HG02798 (cell line): Measurements from ENCODE around the gene WWC1.
A peak's percentile ranks its signal among the peaks of the same experiment; 100 is the strongest.
"Not testable (repeated sequence)": the region's sequence is repeated elsewhere in the genome, so short reads cannot be mapped to it uniquely, and the experiment has no call there.

ENCODE experiments used
- ATAC-seq: cut with Tn5 transposase; IDR thresholded peaks from one replicate; pipeline ENCODE4 v1.9.1; 2021; ENCODE audit warnings: mild to moderate bottlenecking; ENCODE audit not compliant: unreplicated experiment, poor library complexity

The WWC1 gene

DNA sequence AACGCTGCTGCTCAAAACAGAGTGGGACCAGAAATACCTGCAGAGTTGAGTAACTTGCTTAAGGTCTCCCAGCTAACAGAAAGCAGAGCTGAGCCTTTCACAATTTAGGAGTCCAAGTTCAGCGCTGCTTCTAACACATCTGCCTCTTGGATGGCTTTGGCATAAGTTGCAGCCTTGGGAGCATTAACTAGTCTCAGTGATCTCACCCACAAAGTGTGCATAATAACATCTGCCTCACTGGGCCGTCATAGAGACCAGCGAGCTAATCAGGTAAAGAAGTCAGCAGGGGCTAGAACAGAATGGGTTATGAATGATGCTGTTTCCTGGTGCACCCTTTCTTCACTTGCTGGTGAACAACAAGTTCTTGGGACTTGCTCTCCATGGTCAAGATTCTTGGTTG is 36.5 kb downstream of the WWC1 start:
- no peak for ATAC-seq

- ATAC-seq: peak; percentile 55
Observed at GRCh38 chr5:168328814-168329213, 37.4 kb downstream of the WWC1 start.

GRCh38 chr5:168329302-168329701 is 37.9 kb downstream of the WWC1 start:
- no peak for ATAC-seq

- no peak for ATAC-seq
Observed at GRCh38 chr5:168332042-168332441, 40.6 kb downstream of the WWC1 start.

- no peak for ATAC-seq
Observed at GRCh38 chr5:168334280-168334679, 42.8 kb downstream of the WWC1 start.

DNA sequence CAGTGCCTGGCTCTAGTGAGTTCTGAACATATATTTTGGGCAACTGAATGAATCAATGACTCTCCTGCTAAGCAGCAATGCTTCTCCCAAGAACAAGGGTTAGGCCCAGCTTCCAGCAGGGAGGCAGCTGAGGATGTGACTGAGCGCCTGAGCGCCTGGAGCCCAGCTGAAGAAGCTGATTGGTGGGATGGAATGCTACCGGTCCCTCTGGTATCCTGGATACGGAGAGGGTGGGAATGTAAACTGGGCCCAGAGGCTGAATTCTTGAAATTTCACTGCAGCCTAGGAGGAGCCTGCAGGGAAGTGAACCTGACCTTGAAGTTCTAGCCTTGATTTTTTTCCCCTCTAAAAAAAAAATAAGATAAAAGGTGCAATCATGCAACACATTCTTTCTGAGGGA is 43.2 kb downstream of the WWC1 start:
- ATAC-seq: no peak

DNA sequence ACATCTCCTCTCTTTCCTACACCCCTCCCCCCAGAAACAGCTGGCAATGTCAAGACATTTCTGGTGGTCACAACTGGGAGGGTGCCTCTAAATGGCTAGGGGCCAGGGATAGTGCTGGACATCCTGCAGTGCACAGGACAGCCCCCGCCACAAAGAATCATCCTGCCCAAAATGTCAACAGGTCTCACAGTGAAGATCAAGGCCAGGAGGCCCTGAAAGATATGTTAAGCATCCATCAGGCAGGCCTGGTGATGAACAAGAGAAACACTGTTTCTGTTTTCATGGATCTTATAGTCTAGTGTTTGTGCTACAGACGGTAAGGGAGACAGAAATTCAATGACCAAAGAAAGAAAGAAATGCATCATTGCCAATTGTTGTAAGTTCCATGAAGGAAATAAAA is 45.9 kb downstream of the WWC1 start:
- no peak for ATAC-seq

DNA sequence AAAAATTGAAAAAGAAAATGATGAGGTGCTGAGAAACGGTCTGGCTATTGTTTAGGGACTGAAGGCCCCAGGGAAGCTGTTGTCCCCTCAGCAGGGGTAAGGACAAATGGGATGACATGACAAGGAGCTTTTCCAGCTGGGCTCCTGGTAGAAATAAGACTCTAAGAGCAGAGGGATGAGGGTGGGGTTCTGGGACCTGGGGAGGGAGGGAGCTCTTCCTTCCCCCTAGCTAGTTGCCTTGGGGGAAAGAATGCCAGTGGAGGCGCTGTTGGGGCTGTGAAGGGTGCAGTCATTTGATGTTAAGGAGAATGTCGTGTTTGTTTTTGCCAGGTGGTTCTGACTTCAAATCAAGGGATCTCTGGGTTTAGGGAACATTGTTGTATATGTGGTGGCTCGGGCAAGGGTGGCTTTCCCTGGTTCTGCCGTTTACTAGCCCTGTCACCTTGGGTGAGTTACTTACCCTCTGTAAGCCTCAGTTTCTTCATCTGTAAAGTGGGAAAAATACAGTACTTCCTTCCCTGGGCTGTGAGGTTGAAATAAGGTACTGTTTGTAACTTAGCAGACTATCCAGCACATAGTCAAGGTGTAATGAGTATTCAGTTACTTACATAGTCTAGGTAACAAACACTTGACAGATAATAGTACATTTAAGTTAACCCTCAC is 47.8 kb downstream of the WWC1 start:
- no peak for ATAC-seq

- not testable (repeated sequence) for ATAC-seq
Observed at GRCh38 chr5:168339772-168340140, 48.3 kb downstream of the WWC1 start.

DNA sequence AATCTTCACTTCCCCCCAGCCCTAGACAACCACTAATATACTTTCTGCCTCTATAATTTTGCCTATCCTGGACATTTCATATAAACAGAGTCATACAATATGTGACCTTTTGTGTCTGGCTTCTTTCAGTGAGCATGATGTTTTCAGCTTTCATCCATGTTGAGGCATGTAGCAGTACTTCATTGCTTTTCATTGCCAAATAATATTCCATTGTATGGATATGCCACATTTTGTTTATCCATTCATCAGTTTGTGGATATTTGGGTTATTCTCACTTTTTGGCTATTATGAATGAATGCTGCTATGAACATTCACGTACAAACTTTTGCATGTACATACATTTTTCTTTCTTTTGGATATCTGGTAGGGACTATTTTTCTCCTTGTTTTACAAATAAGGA is 49.0 kb downstream of the WWC1 start:
- no peak for ATAC-seq

- ATAC-seq: no peak
Observed at GRCh38 chr5:168341178-168341577, 49.7 kb downstream of the WWC1 start.

DNA sequence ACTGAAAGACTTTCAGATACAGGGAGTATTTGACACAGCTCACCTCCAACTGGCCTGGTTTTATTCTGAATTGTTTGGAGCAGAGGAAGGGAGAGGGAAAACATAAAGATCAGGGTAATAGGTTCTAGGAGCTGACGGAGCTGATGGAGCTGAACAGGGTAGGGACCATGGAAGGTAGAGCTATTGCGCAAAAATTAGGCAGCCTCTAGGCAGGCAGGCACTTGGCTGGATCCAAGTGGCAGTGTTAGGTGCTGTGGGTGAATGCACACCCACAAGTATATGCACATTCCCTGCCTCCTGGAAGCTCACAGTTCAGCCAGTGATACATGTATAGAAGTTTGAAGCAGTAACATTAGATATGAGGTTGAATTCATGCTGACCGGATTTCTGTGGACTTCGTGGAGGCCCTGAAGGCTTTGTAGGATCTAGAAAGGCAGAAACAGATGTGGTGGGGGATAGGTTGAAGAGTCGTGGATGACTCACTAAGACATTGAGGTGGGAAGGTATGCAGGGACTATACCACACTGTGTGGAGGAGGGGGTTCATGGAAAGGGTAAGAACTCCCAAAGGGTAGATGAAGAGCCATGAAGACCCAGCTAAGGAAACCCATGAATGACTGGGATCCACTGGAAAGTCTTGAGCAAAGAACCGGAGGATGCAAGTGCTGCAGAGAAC is 50.8 kb downstream of the WWC1 start:
- no peak for ATAC-seq

- no peak for ATAC-seq
Observed at GRCh38 chr5:168342985-168343384, 51.5 kb downstream of the WWC1 start.

DNA sequence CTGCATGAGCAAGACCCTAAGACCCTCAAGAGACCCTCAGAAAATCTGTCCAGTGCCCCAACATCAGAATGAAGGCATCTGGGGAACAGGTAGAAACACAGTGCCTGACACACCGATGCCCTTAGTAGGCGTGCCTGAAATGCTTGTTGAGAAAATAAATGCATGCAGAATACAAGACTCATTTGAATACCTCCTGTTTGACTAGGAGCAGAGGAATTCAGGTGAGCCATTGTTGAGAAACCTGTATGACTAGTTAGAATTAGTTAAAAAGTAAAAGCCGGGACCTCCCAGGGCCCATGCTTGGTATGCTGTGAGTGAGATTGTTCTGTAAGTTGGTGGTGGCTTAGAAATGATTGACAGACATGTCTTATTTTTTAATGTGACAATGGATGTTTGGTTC is 55.0 kb downstream of the WWC1 start:
- ATAC-seq: no peak

GRCh38 chr5:168347368-168348083 is 56.1 kb downstream of the WWC1 start:
- peak; percentile 73 for ATAC-seq

DNA sequence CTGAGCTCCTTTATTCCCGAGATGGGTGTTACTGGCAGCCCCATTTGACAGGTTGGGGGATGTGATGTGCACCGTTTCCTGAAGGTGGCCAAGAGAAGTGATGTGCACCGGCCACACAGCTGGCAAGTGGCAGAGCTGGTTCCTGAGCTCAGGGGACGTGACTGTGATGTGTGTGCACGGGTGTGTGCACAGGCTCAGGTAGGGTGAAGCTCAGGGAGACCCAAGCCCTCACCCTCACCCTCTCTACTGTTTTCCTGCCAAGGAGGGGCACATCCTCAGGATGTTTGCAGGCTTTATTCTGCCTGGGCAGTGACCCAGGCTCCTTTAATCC is 56.6 kb downstream of the WWC1 start:
- ATAC-seq: no peak

GRCh38 chr5:168350315-168350714 is 58.9 kb downstream of the WWC1 start:
- ATAC-seq: no peak

- ATAC-seq: no peak
Observed at GRCh38 chr5:168353216-168353957, 61.9 kb downstream of the WWC1 start.

DNA sequence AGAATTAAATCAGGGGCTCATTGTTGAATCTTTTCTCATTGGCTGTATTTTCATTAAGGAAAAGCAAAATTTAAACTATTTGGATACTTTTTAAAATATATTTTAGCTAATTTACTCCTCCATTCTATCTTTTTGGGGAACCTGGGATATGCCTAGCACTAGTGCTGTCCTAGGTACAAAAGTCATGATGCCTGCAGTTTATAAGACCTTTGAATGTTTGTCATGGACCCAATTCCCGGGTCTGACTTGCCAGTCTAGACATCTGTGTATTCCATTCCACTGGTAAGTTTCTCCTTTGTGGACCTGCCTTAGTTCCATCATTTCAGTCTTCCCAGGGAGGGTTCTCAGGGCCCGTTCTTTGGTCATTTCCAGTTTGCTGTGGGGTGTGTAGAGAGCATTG is 63.0 kb downstream of the WWC1 start:
- ATAC-seq: no peak

GRCh38 chr5:168356171-168356570 is 64.7 kb downstream of the WWC1 start:
- no peak for ATAC-seq

GRCh38 chr5:168356592-168356991 is 65.1 kb downstream of the WWC1 start:
- ATAC-seq: no peak
